Ascending aorta (tissue), 2 donors: ENCODE results near the gene TTLL11. TPM values are rescaled to one million over a fixed set of nuclear protein-coding genes. Genes with fewer than 3 reads are reported as not detected.
A peak's percentile ranks its signal among the peaks of the same experiment; 100 is the strongest.

Experiments used
- DNase-seq, 2 donors: peaks; one replicate each; pipeline ENCODE4 v3.0.0-alpha.2; 2019; ENCODE audit warnings: low spot score in 2 of 2
- H3K27ac ChIP-seq, 2 donors: fragments of 200-600 bp; sonication (generic); one replicate each; pipeline ENCODE4 v1.5.1; 2016 to 2017; ENCODE audit warnings: mild to moderate bottlenecking in 1 of 2
- H3K27me3 ChIP-seq: fragments of 200-600 bp; sonication (generic); one replicate; pipeline ENCODE4 v1.5.1; 2017
- H3K36me3 ChIP-seq, 2 donors: fragments of 200-600 bp; sonication (generic); one replicate each; pipeline ENCODE4 v1.5.1; 2016
- H3K4me1 ChIP-seq, 2 donors: fragments of 200-600 bp; sonication (generic); one replicate each; pipeline ENCODE4 v1.5.1; 2016 to 2017; ENCODE audit warnings: mild to moderate bottlenecking in 1 of 2
- H3K4me3 ChIP-seq, 2 donors: fragments of 200-600 bp; sonication (generic); one replicate each; pipeline ENCODE4 v1.5.1; 2016 to 2017; ENCODE audit warnings: mild to moderate bottlenecking in 1 of 2
- H3K9me3 ChIP-seq, 2 donors: fragments of 200-600 bp; sonication (generic); one replicate each; pipeline ENCODE4 v1.5.1; 2016
- intact Hi-C: fragments of 100-400 bp; cut with DNase I; formaldehyde crosslinking; loops from one replicate; pipeline ENCODE4 v1.15.1; 2023
- total RNA-seq: library from RNA; depleted of rRNA; stranded (reverse); fragments of >200 nt; gene quantifications from one replicate; pipeline ENCODE4 v1.1.0, GENCODE V29; 2016
- TF ChIP-seq, protein P1 (sequence below), 3 experiments: fragments of 200-600 bp in 2 of 3; fragments of 450-650 bp in 1 of 3; sonication (generic) in 2 of 3; IDR thresholded peaks; one replicate each; pipeline ENCODE4 v1.5.1; 2016 to 2019; ENCODE audit warnings: antibody characterized with exemption in 3 of 3, mild to moderate bottlenecking in 1 of 3, moderate library complexity in 1 of 3

The TTLL11 gene
- total RNA-seq, 1 donor from 2014 or later, result 18.5 TPM

DNA sequence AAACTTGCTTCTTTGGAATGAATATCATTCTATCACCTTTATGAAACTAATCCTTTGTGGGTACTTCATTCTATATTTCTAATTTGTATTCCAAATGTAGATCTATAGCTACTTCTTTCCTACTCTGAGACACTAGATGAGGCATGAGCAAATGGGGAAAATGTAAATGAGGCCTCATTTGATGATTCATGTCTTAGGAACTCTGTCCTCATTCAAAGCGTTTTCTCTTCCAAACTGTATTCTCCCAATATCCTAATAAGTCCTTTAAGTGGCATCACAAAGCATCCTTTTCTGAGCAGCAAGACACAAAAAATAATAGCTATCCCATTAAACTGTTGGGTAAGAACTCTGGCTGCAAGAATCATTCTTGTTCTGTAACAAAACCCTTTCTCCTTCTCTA, 56.1 kb downstream of the TTLL11 start:
- no peaks in the 10 kb centered on the region for H3K9me3 ChIP-seq
- H3K4me1 ChIP-seq, result peaks cover 0 to 16% of the 10 kb centered on the region in 2 donors
- intact Hi-C loops, result no loop called here
- H3K4me3 ChIP-seq, result no peak overlapping the region
- no peak for DNase-seq
- no peaks in the 10 kb centered on the region for H3K27me3 ChIP-seq
- H3K27ac ChIP-seq, result no peak overlapping the region
- TF ChIP-seq, protein P1, sequence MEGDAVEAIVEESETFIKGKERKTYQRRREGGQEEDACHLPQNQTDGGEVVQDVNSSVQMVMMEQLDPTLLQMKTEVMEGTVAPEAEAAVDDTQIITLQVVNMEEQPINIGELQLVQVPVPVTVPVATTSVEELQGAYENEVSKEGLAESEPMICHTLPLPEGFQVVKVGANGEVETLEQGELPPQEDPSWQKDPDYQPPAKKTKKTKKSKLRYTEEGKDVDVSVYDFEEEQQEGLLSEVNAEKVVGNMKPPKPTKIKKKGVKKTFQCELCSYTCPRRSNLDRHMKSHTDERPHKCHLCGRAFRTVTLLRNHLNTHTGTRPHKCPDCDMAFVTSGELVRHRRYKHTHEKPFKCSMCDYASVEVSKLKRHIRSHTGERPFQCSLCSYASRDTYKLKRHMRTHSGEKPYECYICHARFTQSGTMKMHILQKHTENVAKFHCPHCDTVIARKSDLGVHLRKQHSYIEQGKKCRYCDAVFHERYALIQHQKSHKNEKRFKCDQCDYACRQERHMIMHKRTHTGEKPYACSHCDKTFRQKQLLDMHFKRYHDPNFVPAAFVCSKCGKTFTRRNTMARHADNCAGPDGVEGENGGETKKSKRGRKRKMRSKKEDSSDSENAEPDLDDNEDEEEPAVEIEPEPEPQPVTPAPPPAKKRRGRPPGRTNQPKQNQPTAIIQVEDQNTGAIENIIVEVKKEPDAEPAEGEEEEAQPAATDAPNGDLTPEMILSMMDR (IDR thresholded peaks at IDR 0.05), result no peak
- peaks cover 16 to 19% of the 10 kb centered on the region in 2 donors for H3K36me3 ChIP-seq

DNA sequence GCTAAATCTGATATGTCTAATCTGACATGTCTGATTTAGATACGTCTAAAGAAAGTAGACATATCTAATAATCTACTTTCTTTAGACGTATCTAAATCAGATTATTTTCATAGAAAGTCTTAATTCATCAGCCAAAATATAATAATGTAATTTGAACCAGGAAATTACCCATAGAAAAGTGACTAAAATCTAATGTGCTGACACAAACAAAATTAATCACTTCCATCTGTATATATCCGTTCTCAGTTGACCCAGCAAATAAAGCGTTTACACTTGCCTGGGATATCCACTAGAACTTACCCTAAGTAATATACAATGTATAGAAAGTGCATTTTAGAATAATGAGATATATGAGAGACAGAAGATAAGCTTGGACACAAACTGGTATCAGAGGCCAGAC, 56.7 kb downstream of the TTLL11 start:
- Histone ChIP-seq H3K36me3 (peaks cover 16 to 19% of the 10 kb centered on the region in 2 donors), H3K4me1 (peaks cover 0 to 22% of the 10 kb centered on the region in 2 donors), H3K27ac (no peak overlapping the region), H3K4me3 (no peak overlapping the region), H3K9me3 (no peaks in the 10 kb centered on the region), H3K27me3 (no peaks in the 10 kb centered on the region)
- intact Hi-C loops, result no loop called here
- TF ChIP-seq, protein P1 (IDR thresholded peaks at IDR 0.05), result no peak
- no peak for DNase-seq

DNA sequence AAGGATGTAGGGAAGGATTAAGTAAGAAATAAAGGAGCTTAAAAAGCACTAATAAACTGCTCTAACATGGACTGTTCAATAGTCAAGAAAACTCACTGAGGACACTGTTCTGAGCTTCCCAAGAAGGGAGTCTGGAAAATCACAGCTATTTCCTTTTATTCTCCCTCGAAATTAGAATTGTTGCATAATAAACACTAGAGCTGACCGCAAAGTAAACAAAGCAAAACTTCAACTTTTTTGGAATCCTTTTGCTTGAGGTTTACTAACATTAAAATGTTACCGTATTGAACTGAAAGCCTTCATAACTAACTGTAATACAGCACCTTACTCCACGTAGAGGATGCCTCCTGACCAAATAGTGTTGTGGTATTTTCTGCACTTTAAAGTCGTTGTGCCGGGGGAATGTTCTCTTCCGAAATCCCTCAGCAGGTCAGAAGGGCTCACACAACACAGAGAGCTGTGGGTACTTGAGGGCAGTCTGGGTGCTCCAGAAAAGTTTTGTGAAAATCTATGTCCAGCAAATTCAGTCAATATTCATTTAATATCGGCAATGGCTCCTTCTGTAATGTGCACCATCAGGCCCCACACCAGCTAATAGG, 59.2 kb downstream of the TTLL11 start:
- H3K4me1 ChIP-seq, result peaks cover 0 to 20% of the 10 kb centered on the region in 2 donors
- no peaks in the 10 kb centered on the region for H3K9me3 ChIP-seq
- intact Hi-C loops, result loop anchor here (5.0 kb wide), 2 partner anchors 43 to 58 kb away; partner anchors contain the start of gene TTLL11
- no peaks in the 10 kb centered on the region for H3K27me3 ChIP-seq
- H3K4me3 ChIP-seq, result no peak overlapping the region
- TF ChIP-seq, protein P1 (IDR thresholded peaks at IDR 0.05), result no peak
- H3K36me3 ChIP-seq, result peaks cover 15% of the 10 kb centered on the region in 2 donors
- H3K27ac ChIP-seq, result peak overlapping the region; percentile 36 to 59
- DNase-seq, result no peak

DNA sequence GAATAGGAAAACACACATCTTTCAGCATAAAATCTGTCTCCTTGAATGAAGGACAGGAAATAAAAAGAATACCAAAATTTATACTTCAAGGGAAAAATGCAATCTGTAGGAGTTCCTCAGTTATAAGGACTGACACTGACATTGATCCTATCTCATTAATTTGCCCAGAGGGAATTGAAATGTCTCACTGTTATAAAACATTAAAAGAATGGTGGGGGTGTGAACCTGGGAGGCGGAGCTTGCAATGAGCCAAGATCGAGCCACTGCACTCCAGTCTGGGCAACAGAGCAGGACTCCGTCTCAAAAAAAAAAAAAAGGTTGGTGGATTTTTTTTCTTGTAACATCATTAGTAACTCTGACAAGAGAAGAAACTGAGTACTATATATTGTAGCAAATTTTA, 60.8 kb downstream of the TTLL11 start:
- TF ChIP-seq, protein P1 (IDR thresholded peaks at IDR 0.05), result no peak
- Histone ChIP-seq H3K9me3 (no peaks in the 10 kb centered on the region), H3K4me3 (peak overlapping the region in 1 of 2 donors; percentile 38), H3K4me1 (peaks cover 0 to 20% of the 10 kb centered on the region in 2 donors), H3K36me3 (peaks cover 0 to under 1% of the 10 kb centered on the region in 2 donors), H3K27me3 (no peaks in the 10 kb centered on the region), H3K27ac (peak overlapping the region in 1 of 2 donors; percentile 58)
- no peak for DNase-seq
- intact Hi-C loops, result loop anchor here (5.0 kb wide), 2 partner anchors 45 to 60 kb away; partner anchors contain the start of gene TTLL11

DNA sequence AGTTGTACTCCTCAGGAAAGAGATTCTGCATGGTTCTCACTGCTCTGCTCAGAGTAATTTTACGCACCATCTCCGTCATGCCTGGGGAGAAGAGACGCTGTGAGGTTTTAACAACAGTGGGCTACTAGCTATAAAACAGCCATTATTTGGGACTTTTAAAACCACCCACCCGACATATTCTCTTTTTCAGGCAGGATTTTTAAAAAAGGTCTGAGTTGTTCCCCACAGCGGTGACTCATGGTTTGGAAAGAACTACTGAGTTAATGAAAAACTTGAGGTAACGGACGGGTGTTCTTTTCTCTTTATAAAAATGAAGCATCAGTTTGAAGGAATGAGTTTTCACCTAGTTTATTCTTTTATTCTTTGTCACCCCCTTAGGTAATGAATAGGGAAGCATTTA, 61.3 kb downstream of the TTLL11 start:
- Histone ChIP-seq H3K4me3 (peak overlapping the region in 1 of 2 donors; percentile 38), H3K27ac (peak overlapping the region; percentile 58 to 63), H3K4me1 (peaks cover 0 to 20% of the 10 kb centered on the region in 2 donors), H3K36me3 (no peaks in the 10 kb centered on the region), H3K27me3 (no peaks in the 10 kb centered on the region), H3K9me3 (no peaks in the 10 kb centered on the region)
- TF ChIP-seq, protein P1 (IDR thresholded peaks at IDR 0.05), result no peak
- intact Hi-C loops, result loop anchor here (5.0 kb wide), 2 partner anchors 46 to 61 kb away; partner anchors contain the start of gene TTLL11
- DNase-seq, result no peak
